Measurements from ENCODE around the gene DRG2.

- no peak for TF ChIP-seq REST (IDR thresholded peaks at IDR 0.05; ENCODE audit: borderline replicate concordance)
- TF ChIP-seq CTCF (IDR thresholded peaks at IDR 0.05; ENCODE audit: poor library complexity, severe bottlenecking) = no peak
- no peak for TF ChIP-seq POLR2AphosphoS5 (IDR thresholded peaks at IDR 0.05)
- no peak for TF ChIP-seq RAD21 (conservative IDR thresholded peaks at IDR 0.05)
These were observed 60.8 kb downstream of the DRG2 start for GRCh38 chr17:18148586-18148985.

All from neural cell (in vitro differentiated cells).